Left lung (tissue), 10 donors: ENCODE data around the gene PRRT2. TPM values are rescaled to one million over a fixed set of nuclear protein-coding genes. Genes with fewer than 3 reads are reported as not detected.

ENCODE experiments used
- ATAC-seq: fragments of 200-7000 bp; cut with Tn5 transposase; one replicate; pipeline ENCODE4 v1.9.1; 2020; ENCODE audit warnings: moderate library complexity
- DNase-seq, 4 donors: peaks; one replicate each; pipeline ENCODE4 v3.0.0-alpha.2; 2013 to 2020
- H3K27ac ChIP-seq, 2 donors: fragments of 200-600 bp; sonication (generic) in 1 of 2; one replicate each; pipeline versions ENCODE4 v1.5.0 to v1.8.0; 2020 to 2021
- H3K27me3 ChIP-seq, 2 donors: fragments of 200-600 bp; sonication (generic) in 1 of 2; one replicate each; pipeline versions ENCODE4 v1.5.0 to v1.8.0; 2020 to 2021
- H3K36me3 ChIP-seq, 2 donors: fragments of 200-600 bp; sonication (generic) in 1 of 2; one replicate each; pipeline versions ENCODE4 v1.5.0 to v1.8.0; 2020 to 2021
- H3K4me1 ChIP-seq, 2 donors: fragments of 200-600 bp; one replicate each; pipeline ENCODE4 v1.8.0; 2021
- H3K4me3 ChIP-seq, 2 donors: fragments of 200-600 bp; sonication (generic) in 1 of 2; one replicate each; pipeline versions ENCODE4 v1.5.0 to v1.8.0; 2020 to 2021; ENCODE audit warnings: mild to moderate bottlenecking in 1 of 2
- H3K9me3 ChIP-seq, 2 donors: fragments of 200-600 bp; sonication (generic) in 1 of 2; one replicate each; pipeline versions ENCODE4 v1.5.0 to v1.8.0; 2020 to 2021
- intact Hi-C, 2 donors: fragments of 100-400 bp; cut with DNase I; formaldehyde crosslinking; loops; one replicate each; pipeline versions ENCODE4 v1.11.2 to v1.14.2; 2022
- polyA plus RNA-seq, 6 donors: library from polyadenylated mRNA; unstranded; fragments of 120-200 nt; gene quantifications; one replicate each; pipeline ENCODE4 v1.2.1, GENCODE V29; 2013; ENCODE audit not compliant: insufficient read length in 6 of 6
- total RNA-seq, 2 donors: library from RNA; stranded (reverse); fragmentation: NEBNext Ultra II Directional; extraction: Animal tissue kit (Norgen Biotek cat#: 25700); gene quantifications; one replicate each; pipeline ENCODE4 v1.2.1, GENCODE V29; 2021
- TF ChIP-seq, protein P1 (sequence below), 2 donors: fragments of 200-600 bp; sonication (generic) in 1 of 2; IDR thresholded peaks; one replicate each; pipeline versions ENCODE4 v1.5.0 to v1.8.0; 2021; ENCODE audit warnings: antibody characterized with exemption in 2 of 2
- donor health status: DM: no; HTN: yes; CAD: no.
- donor health status: DM: no; HTN: no; CAD: no.

Gene PRRT2
- total and polyA plus RNA-seq, 8 donors: 0.94 to 15.1 (median 10.6) TPM

DNA sequence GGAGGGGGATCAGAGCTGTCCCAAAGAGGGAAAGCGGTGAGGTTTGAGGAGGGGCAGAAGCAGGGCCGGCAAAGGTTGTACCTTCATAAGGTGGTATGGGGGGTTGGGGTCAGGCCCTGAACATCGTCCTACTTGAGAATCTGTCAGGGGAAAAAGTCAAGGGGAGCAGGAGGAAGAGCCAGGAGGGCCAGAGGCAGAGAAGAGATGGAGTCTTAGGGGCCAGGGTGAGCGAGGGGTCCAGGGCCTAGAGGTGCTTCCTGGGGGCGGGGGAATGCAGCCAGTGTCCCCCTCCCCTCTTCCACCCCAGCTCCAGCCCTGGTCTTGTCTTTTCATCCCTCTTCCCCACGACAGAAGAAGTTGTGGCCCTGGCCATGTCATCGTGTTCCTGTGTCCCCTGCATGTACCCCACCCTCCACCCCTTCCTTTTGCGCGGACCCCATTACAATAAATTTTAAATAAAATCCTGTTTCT, 1.3 kb upstream of the PRRT2 start:
- intact Hi-C loops: no loop called here
- Histone ChIP-seq H3K9me3 (no peaks in the 10 kb centered on the region), H3K36me3 (peaks cover 0 to 22% of the 10 kb centered on the region in 2 donors), H3K27ac (peak overlapping the region; percentile 66 to 81), H3K27me3 (peaks cover 0 to 20% of the 10 kb centered on the region in 2 donors), H3K4me1 (peaks cover 36 to 76% of the 10 kb centered on the region in 2 donors), H3K4me3 (peak overlapping the region in 1 of 2 donors; percentile 50)
- DNase-seq (no peak), ATAC-seq (no peak)
- TF ChIP-seq, protein P1, sequence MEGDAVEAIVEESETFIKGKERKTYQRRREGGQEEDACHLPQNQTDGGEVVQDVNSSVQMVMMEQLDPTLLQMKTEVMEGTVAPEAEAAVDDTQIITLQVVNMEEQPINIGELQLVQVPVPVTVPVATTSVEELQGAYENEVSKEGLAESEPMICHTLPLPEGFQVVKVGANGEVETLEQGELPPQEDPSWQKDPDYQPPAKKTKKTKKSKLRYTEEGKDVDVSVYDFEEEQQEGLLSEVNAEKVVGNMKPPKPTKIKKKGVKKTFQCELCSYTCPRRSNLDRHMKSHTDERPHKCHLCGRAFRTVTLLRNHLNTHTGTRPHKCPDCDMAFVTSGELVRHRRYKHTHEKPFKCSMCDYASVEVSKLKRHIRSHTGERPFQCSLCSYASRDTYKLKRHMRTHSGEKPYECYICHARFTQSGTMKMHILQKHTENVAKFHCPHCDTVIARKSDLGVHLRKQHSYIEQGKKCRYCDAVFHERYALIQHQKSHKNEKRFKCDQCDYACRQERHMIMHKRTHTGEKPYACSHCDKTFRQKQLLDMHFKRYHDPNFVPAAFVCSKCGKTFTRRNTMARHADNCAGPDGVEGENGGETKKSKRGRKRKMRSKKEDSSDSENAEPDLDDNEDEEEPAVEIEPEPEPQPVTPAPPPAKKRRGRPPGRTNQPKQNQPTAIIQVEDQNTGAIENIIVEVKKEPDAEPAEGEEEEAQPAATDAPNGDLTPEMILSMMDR (IDR thresholded peaks at IDR 0.05): no peak

DNA sequence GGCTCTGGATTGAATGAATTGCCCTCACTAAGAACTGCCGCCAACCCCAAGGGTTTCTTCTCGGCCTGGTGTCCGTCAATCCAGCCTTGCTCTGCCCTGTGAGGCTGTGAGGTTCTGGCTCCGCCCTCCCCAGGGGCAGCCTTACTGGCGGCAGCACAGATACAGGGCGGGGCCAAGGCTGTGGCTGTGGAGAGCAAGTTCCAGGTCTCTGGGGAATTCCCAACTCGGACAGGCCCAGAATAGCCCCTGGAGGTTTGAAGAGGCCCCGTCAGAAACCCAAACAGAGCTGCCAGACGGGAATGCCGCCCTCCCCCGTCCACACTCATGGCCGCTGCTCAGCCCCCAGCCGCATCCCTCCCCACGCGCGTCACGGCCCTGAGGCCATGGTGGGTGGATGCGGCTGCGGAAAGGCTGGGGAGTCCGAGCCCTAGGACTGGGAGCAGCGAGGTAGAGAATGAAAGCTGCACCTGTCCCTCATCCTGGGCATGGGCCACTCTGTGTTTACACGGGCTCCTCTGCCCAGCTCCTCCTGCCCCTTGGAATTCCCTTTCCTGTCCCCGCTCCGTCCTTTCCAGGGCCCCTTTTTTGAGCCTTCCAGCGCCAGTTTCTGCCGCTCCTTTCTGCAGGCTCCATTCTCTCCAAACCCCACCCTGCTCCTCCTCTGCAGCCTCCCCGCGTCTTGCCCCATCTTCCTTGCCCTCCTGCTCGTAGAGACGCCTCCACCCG, 660 bp upstream of the PRRT2 start:
- Histone ChIP-seq H3K27me3 (peaks cover 0 to 20% of the 10 kb centered on the region in 2 donors), H3K27ac (peak overlapping the region; percentile 66 to 81), H3K4me1 (peaks cover 36 to 76% of the 10 kb centered on the region in 2 donors), H3K4me3 (peak overlapping the region; percentile 37 to 50), H3K9me3 (no peaks in the 10 kb centered on the region), H3K36me3 (peaks cover 0 to 22% of the 10 kb centered on the region in 2 donors)
- intact Hi-C loops: no loop called here
- DNase-seq: peak; percentile 92 to 98 (median 98)
- TF ChIP-seq, protein P1 (IDR thresholded peaks at IDR 0.05): no peak
- peak; percentile 69 for ATAC-seq

DNA sequence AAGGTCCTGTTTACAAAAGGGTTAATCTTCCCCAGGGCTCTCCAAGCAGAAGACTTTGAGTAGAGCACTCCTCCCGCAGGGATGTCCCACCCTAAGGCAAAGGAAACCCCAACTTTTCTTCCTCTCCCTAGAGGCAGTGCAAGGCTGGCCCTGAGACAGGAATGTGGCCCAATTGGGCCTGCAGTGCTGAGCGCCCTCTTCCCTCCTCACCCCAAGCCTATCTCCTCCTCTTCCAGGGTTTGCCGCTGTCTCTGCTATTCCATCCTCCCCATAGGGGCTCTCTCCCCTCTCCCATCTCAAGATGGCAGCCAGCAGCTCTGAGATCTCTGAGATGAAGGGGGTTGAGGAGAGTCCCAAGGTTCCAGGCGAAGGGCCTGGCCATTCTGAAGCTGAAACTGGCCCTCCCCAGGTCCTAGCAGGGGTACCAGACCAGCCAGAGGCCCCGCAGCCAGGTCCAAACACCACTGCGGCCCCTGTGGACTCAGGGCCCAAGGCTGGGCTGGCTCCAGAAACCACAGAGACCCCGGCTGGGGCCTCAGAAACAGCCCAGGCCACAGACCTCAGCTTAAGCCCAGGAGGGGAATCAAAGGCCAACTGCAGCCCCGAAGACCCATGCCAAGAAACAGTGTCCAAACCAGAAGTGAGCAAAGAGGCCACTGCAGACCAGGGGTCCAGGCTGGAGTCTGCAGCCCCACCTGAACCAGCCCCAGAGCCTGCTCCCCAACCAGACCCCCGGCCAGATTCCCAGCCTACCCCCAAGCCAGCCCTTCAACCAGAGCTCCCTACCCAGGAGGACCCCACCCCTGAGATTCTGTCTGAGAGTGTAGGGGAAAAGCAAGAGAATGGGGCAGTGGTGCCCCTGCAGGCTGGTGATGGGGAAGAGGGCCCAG, 1.0 kb downstream of the PRRT2 start:
- Histone ChIP-seq H3K9me3 (no peaks in the 10 kb centered on the region), H3K4me1 (peaks cover 41 to 82% of the 10 kb centered on the region in 2 donors), H3K27ac (peak overlapping the region in 1 of 2 donors; percentile 81), H3K27me3 (peaks cover 0 to 20% of the 10 kb centered on the region in 2 donors), H3K4me3 (peak overlapping the region; percentile 37 to 50), H3K36me3 (peaks cover 0 to 23% of the 10 kb centered on the region in 2 donors)
- intact Hi-C loops: no loop called here
- ATAC-seq (no peak), DNase-seq (no peak)
- TF ChIP-seq, protein P1 (IDR thresholded peaks at IDR 0.05): no peak

DNA sequence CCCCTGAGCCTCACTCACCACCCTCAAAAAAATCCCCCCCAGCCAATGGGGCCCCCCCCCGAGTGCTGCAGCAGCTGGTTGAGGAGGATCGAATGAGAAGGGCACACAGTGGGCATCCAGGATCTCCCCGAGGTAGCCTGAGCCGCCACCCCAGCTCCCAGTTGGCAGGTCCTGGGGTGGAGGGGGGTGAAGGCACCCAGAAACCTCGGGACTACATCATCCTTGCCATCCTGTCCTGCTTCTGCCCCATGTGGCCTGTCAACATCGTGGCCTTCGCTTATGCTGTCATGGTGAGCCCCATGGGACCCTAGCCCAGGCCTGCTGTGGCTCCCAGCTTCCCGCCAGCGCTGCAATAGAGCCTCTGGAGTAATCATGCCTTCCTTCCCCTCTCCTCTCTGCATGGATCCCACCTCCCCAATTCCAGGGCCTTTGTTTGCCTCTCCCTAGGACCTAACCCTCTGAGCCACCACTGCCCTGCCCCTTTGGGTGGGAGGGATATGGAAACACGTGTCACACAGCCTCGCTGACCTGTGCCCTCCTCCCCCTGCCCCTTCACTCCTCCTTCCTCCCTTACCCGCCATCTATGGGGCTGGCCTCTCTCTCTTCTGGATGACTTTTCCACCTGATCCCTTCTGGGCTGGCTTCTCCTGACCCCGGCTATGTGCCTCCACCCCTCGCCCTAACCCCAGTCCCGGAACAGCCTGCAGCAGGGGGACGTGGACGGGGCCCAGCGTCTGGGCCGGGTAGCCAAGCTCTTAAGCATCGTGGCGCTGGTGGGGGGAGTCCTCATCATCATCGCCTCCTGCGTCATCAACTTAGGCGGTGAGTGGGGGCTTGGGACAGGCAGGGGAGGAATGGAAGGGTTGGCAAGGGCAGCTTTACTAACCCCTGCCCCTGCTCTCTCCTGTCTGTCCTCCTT, 1.9 kb downstream of the PRRT2 start:
- TF ChIP-seq, protein P1 (IDR thresholded peaks at IDR 0.05): no peak
- ATAC-seq (no peak), DNase-seq (no peak)
- intact Hi-C loops: no loop called here
- Histone ChIP-seq H3K27ac (peak overlapping the region in 1 of 2 donors; percentile 3), H3K36me3 (peaks cover 0 to 26% of the 10 kb centered on the region in 2 donors), H3K9me3 (no peaks in the 10 kb centered on the region), H3K4me1 (peaks cover 35 to 81% of the 10 kb centered on the region in 2 donors), H3K27me3 (peaks cover 0 to 20% of the 10 kb centered on the region in 2 donors), H3K4me3 (no peak overlapping the region)
